GM19351 (cell line): Measurements from ENCODE around the gene PDPR.
"Not testable (repeated sequence)": the region's sequence is repeated elsewhere in the genome, so short reads cannot be mapped to it uniquely, and the experiment has no call there.

Experiments
- ATAC-seq: cut with Tn5 transposase; IDR thresholded peaks from one replicate; pipeline ENCODE4 v1.9.1; 2021; ENCODE audit warnings: mild to moderate bottlenecking, moderate library complexity; ENCODE audit not compliant: unreplicated experiment

The PDPR gene

DNA sequence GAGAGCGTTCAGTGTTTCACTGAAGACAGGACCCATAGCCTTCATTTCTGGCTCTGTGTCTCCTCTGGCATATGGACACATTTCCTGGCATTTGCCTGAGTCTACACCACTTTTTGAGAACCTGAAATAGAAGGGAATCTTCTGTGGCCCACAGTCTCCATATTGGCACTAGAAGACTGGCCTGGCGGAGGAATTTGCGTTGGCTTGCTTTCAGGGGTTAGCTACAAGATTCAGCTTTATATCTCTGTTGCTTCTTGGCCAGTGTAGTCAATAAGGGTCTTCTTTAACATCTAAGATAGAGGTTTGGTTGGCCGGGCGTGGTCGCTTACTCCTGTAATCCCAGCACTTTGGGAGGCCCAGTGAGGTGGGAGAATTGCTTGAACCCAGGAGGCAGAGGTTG, 46.7 kb downstream of the PDPR start:
- no peak for ATAC-seq

GRCh38 chr16:70161350-70161749, 47.2 kb downstream of the PDPR start:
- ATAC-seq, result no peak

DNA sequence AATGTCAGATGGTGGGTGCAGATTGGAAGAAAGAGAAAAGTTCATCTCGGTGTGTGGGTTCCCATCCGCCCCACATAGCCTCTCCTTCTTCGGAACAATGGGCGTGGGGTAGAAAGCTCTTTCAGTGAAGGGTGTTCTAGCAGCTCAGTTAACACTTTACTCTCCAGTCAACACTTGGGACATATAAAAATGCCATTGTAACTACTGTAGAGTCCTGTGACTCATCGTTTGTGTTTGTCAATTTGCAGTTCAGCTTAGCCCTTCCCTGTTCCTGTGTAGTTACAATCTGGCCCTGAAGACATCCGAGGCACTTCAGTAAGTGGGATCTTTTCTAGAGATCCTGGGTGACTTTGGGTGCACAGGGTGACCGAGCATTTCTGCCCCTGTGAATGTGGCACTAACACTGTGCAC, 47.9 kb downstream of the PDPR start:
- ATAC-seq, result no peak

DNA sequence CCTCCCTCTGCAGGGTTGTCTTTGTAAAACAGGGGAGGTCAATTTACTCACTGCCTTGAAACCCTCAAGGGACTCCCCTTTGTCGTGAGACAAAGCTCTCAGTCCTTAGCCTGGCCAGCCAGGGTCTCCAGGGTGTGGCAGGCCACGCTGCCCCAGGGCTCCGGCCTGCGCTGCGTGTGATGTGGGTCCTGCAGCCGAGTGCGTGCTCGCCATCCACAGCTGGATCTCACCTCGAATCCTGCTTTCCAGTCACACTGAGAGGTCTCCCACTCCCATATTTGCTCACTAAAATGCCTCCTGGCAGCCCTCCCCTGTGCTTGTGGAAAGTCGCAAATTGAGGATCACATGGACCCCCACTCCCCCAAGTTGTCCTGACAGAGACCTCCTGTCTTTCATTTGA, 49.5 kb downstream of the PDPR start:
- no peak for ATAC-seq

DNA sequence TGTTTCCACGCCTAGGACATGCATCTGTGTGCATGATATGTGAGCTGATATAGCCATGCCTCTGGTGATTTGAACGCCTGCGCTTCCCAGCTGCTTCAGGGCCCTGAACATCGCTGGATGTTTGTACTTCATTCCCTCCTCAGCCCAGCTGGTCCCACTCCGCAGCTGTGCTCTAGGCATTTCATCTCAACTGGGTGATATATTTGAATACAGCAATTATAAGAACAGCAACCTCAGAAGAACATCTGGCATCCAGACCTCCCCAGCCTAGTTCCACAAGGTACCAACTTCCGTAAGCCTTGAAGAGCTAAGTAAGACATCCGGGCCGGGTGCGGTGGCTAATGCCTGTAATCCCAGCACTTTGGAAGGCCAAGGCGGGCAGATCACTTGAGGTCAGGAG, 52.6 kb downstream of the PDPR start:
- ATAC-seq, result not testable (repeated sequence)

DNA sequence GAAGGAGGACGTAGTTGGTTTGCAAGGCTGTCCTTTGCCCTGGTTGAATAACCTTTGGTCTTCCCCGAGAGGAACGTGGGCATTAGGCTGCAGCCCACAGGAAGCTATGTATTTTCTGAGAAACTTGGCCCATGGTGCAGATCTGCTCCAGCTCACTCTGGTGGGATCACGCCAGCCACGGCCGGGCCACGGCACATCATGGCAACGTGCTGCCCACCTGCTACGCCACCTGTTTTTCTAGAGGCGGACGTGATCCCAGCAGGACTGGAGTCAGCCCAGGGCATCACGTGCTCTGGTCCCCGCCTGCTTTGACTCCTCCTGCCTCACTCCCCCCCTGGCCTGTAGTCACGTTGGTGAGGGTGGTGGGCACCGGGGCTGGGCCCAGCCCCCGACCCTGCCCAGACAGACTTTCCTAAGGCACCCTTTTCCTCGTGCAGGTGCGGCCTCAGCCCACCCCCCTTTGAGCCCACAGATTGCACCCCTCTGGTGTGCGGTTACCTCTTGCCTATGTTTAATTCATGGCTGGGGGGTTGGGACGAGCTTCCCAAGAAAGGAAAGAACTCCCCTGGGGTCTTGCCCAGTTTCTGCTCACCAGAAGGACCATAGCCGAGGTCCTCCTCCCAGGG, 59.2 kb downstream of the PDPR start, which contains the start of gene CLEC18C:
CLEC18C (plus strand) TSS at position 576 of the 626 bp plus-strand sequence. CDS start 492 bp downstream, outside the sequence.
- ATAC-seq, result not testable (repeated sequence)

GRCh38 chr16:70173916-70174315, 59.8 kb downstream of the PDPR start:
- not testable (repeated sequence) for ATAC-seq

DNA sequence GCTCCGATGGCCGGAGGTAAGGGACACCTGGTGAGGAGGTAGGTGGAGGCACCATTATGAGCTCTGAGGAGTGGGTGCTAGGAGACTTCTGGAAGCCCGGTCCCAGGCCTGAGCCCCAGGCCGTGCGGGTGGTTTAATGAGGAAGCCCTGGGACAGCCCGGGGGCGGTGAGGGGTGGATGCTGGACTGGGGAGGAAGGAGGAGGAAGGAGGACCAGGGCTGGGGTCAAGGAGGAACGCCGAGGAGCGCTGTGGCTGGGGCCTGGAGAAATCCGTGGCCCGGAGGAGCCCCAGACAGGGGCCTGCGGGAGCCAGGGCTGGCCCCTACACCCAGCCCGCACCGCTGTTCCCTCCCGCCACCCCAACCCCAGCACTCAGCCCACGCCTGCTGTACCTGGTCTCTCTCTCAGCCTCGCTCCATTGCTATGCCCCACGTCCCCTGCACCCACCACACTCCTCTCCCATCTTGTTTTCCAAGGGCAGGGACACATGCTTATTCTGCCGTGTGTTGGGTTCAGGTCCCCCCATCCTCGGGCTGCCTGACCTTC, 60.3 kb downstream of the PDPR start:
- not testable (repeated sequence) for ATAC-seq

GRCh38 chr16:70187858-70188607, 73.9 kb downstream of the PDPR start:
- not testable (repeated sequence) for ATAC-seq

GRCh38 chr16:70188608-70188915, 74.4 kb downstream of the PDPR start:
- ATAC-seq, result not testable (repeated sequence)

DNA sequence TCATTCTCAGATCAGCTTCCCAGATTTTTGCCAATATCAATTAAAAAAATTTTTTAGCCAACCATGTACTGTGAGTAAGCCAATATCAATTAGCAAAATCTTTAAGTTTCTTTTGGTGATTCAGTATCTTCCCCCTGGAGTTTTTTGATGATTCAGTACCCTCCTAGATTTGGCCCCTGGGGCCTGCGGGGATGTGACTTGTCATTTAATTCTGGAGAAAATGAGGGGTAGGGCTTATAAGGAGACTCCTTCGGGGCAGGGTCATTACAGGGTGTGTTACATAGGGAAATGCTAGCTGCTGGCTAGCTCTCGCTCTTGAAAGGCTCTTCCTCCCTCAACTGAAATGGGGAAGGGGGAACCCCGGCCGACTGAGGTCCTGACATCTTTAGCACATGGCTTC, 76.4 kb downstream of the PDPR start:
- not testable (repeated sequence) for ATAC-seq

GRCh38 chr16:70196683-70197300, 82.7 kb downstream of the PDPR start:
- not testable (repeated sequence) for ATAC-seq

DNA sequence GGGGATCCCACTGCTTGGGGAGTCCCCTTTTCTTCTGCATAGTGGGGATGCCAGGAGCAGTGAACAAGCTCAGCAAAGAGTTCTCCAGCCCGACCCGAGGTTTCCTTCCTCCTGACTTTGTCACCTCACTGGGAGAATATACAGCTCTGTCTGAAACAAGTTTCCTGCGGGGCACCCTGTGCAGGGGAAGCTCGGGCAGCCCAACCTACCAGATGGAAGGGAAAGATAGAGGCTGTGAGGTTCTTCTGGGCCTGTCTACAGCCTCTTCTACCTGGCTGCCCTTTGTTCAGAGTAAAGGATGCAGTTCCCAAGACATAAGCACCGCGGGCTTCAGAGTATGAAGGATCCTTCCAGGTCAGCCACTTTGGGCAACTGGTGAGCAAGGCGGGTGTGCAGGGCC, 83.5 kb downstream of the PDPR start:
- not testable (repeated sequence) for ATAC-seq

GRCh38 chr16:70198230-70198629, 84.1 kb downstream of the PDPR start:
- ATAC-seq, result not testable (repeated sequence)

- not testable (repeated sequence) for ATAC-seq
Measured at GRCh38 chr16:70198666-70199065, 84.5 kb downstream of the PDPR start.

DNA sequence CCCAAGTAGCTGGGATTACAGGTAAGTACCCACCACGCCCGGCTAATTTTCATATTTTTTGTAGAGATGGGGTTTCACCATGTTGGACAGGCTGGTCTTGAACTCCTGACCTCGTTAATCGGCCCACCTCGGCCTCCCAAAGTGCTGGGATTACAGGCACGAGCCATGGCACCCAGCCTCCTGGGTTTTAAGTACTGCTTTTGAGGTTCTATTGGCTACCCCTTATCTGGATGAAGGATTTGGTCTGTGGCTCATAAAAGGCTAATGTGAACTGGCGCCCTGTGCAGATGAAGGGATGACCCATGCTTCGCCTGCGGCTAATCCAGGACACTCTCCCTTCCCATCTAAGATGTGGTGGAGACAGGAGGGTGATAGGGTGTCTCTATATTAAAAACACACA, 85.0 kb downstream of the PDPR start:
- ATAC-seq, result not testable (repeated sequence)

DNA sequence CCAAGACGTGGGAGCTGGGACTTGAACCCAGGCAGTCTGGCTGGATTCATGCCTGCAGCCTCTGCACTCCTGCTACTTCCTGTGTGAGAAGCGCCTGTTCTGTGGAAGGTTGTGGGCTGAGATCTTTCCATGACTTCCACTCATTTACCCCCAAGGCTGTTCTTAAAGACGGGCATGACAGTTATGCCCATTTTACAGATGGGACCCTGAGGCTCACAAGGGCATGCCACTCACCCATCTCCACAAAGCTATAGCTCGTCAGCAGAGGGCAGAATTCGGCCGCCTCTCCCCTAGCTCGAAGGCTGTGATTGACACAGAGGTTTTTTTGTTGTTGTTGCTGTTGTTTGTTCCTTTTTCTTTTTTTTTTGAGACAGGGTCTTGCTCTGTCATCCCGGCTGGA, 85.9 kb downstream of the PDPR start:
- not testable (repeated sequence) for ATAC-seq

DNA sequence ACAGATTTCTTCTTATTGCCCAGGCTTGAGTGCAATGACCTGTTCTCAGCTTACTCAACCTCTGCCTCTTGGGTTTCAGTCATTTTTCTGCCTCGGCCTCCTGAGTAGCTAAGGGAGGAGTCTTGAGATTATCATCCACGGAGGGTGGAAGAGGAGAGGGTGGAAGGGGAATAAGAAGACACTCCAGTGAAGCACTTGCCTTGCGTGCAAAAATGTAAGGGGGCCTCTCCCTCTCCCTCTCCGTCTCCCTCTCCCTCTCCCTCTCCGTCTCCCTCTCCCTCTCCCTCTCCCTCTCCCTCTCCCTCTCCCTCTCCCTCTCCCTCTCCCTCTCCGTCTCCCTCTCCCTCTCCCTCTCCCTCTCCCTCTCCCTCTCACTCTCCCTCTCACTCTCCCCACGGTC, 89.4 kb downstream of the PDPR start:
- not testable (repeated sequence) for ATAC-seq

DNA sequence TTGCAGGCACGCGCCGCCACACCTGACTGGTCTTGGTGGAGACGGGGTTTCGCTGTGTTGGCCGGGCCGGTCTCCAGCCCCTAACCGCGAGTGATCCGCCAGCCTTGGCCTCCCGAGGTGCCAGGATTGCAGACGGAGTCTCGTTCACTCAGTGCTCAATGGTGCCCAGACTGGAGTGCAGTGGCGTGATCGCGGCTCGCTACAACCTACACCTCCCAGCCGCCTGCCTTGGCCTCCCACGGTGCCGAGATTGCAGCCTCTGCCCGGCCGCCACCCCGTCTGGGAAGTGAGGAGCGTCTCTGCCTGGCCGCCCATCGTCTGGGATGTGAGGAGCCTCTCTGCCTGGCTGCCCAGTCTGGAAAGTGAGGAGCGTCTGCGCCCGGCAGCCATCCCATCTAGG, 89.9 kb downstream of the PDPR start:
- ATAC-seq, result not testable (repeated sequence)

GRCh38 chr16:70204668-70205405, 90.7 kb downstream of the PDPR start:
- not testable (repeated sequence) for ATAC-seq

DNA sequence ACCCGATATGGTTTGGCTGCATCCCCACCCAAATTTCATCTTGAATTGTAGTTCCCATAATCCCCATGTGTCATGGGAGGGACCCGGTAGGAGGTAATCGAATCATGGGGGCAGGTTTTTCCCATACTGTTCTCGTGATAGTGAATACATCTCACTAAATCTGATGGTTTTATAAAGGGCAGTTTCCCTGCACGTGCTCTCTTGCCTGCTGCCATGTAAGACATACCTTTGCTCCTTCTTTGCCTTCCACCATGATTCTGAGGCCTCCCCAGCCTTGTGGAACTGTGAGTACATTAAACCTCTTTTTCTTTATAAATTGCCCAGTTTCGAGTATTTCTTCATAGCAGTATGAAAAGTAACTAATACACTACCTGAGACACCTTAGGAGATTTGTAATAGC, 92.2 kb downstream of the PDPR start:
- not testable (repeated sequence) for ATAC-seq
